ENCODE data around the gene PRRX2. TPM values are rescaled to one million over a fixed set of nuclear protein-coding genes. Genes with fewer than 3 reads are reported as not detected.

The PRRX2 gene
- total RNA-seq, 5 donors from 2014 or later (not counting 1 experiment from before 2014, with no cell fraction given), result 0.26 TPM; not detected in 4

GRCh38 chr9:129725795-129726251 lies 60.4 kb downstream of the PRRX2 start:
- Histone ChIP-seq H3K27ac (ENCODE audit: low read length) (no peak overlapping the region), H3K4me3 (ENCODE audit: control insufficient read depth in 1 of 2, extremely low read depth in 1 of 2, low read length in 1 of 2) (no peak overlapping the region), H3K36me3 (ENCODE audit: control insufficient read depth in 2 of 2, extremely low read depth in 1 of 2, insufficient read depth in 1 of 2, low read length in 1 of 2) (no peaks in the 10 kb centered on the region), H3K9me3 (no peaks in the 10 kb centered on the region), H3K4me1 (ENCODE audit: control insufficient read depth in 1 of 2, extremely low read depth in 1 of 2, insufficient read depth in 2 of 2, low read length in 2 of 2) (peaks cover 0 to 5% of the 10 kb centered on the region in 2 experiments), H3K27me3 (replicated peaks in 1 of 2; ENCODE audit: control insufficient read depth in 2 of 2, extremely low read depth in 1 of 2, insufficient read depth in 2 of 2, low read length in 1 of 2) (peaks cover 0 to 51% of the 10 kb centered on the region in 2 experiments)
- Mint-ChIP-seq H3K36me3 (no peaks in the 10 kb centered on the region), H3K27me3 (peaks cover 6 to 27% of the 10 kb centered on the region in 2 donors), H3K4me1 (peaks cover 0 to 5% (median 3%) of the 10 kb centered on the region in 3 donors), H3K27ac (no peak overlapping the region), H3K4me3 (no peak overlapping the region), H3K9me3 (no peaks in the 10 kb centered on the region)
- WGBS (ENCODE audit: insufficient coverage), result 61% methylated on average over 9 of the region's 10 CpGs
- ChIA-PET CTCF (interaction anchor here (1.1 to 2.3 kb wide), 4 partner anchors 12 to 70 kb away, joined by 3 to 10 read pairs (median 4); no protein-coding TSS in a partner anchor), POLR2A (no interaction called here)
- DNase-seq (no peak), ATAC-seq (replicated peaks in 1 of 4) (no peak)

- H3K4me3 Mint-ChIP-seq, result peak overlapping the region in 2 of 3 donors; percentile 31 to 41
- 14% methylated on average over 19 of the region's 23 CpGs for WGBS (ENCODE audit: insufficient coverage)
Measured at GRCh38 chr9:129726322-129727160, 61.1 kb downstream of the PRRX2 start.

GRCh38 chr9:129728744-129729143 lies 63.3 kb downstream of the PRRX2 start:
- H3K4me3 Mint-ChIP-seq, result no peak overlapping the region
- Histone ChIP-seq H3K9me3 (no peaks in the 10 kb centered on the region), H3K36me3 (ENCODE audit: control insufficient read depth in 2 of 2, extremely low read depth in 1 of 2, insufficient read depth in 1 of 2, low read length in 1 of 2) (no peaks in the 10 kb centered on the region), H3K27me3 (replicated peaks in 1 of 2; ENCODE audit: control insufficient read depth in 2 of 2, extremely low read depth in 1 of 2, insufficient read depth in 2 of 2, low read length in 1 of 2) (peaks cover 0 to 29% of the 10 kb centered on the region in 2 experiments), H3K27ac (ENCODE audit: low read length) (no peak overlapping the region), H3K4me1 (ENCODE audit: control insufficient read depth in 1 of 2, extremely low read depth in 1 of 2, insufficient read depth in 2 of 2, low read length in 2 of 2) (peaks cover 0 to 5% of the 10 kb centered on the region in 2 experiments), H3K4me3 (ENCODE audit: control insufficient read depth in 1 of 2, extremely low read depth in 1 of 2, low read length in 1 of 2) (no peak overlapping the region)
- peaks cover 6 to 24% of the 10 kb centered on the region in 2 donors for H3K27me3 Mint-ChIP-seq
- no peaks in the 10 kb centered on the region for H3K9me3 Mint-ChIP-seq
- H3K27ac Mint-ChIP-seq, result no peak overlapping the region
- POLR2A ChIA-PET, result no interaction called here
- H3K4me1 Mint-ChIP-seq, result peaks cover 0 to 5% (median 3%) of the 10 kb centered on the region in 3 donors
- H3K36me3 Mint-ChIP-seq, result no peaks in the 10 kb centered on the region
- ATAC-seq (replicated peaks in 1 of 4), result no peak
- 93% methylated on average over 5 of the region's 7 CpGs for WGBS (ENCODE audit: insufficient coverage)
- no peak for DNase-seq
- CTCF ChIA-PET, result interaction anchor here in 1 of 2 donors (0.6 to 1.7 kb wide), 2 partner anchors 9 to 726 kb away, joined by 3 to 7 read pairs; no protein-coding TSS in a partner anchor

More at GRCh38 chr9:129726322-129727160, 61.1 kb downstream of the PRRX2 start:
- Mint-ChIP-seq H3K36me3 (no peaks in the 10 kb centered on the region), H3K27ac (no peak overlapping the region), H3K27me3 (peaks cover 6 to 28% of the 10 kb centered on the region in 2 donors), H3K4me1 (peaks cover 0 to 5% (median 3%) of the 10 kb centered on the region in 3 donors), H3K9me3 (no peaks in the 10 kb centered on the region)
- Histone ChIP-seq H3K27me3 (replicated peaks in 1 of 2; ENCODE audit: control insufficient read depth in 2 of 2, extremely low read depth in 1 of 2, insufficient read depth in 2 of 2, low read length in 1 of 2) (peaks cover 0 to 49% of the 10 kb centered on the region in 2 experiments), H3K36me3 (ENCODE audit: control insufficient read depth in 2 of 2, extremely low read depth in 1 of 2, insufficient read depth in 1 of 2, low read length in 1 of 2) (no peaks in the 10 kb centered on the region), H3K4me3 (ENCODE audit: control insufficient read depth in 1 of 2, extremely low read depth in 1 of 2, low read length in 1 of 2) (no peak overlapping the region), H3K9me3 (no peaks in the 10 kb centered on the region), H3K4me1 (ENCODE audit: control insufficient read depth in 1 of 2, extremely low read depth in 1 of 2, insufficient read depth in 2 of 2, low read length in 2 of 2) (peaks cover 0 to 5% of the 10 kb centered on the region in 2 experiments), H3K27ac (ENCODE audit: low read length) (no peak overlapping the region)
- POLR2A ChIA-PET, result interaction anchor here (0.6 to 0.7 kb wide), 4 partner anchors 20 to 255 kb away, joined by 3 to 12 read pairs (median 6); no protein-coding TSS in a partner anchor
- ATAC-seq (replicated peaks in 1 of 4), result peak; percentile 87 to 91 (median 90)
- DNase-seq, result peak; percentile 7 to 71 (median 39)
- CTCF ChIA-PET, result interaction anchor here (0.6 to 2.3 kb wide), 10 partner anchors 11 to 1480 kb away, joined by 3 to 10 read pairs (median 3); no protein-coding TSS in a partner anchor

- ATAC-seq (replicated peaks in 1 of 4), result no peak
- Mint-ChIP-seq H3K27me3 (peaks cover 3 to 13% of the 10 kb centered on the region in 2 donors), H3K4me1 (peaks cover 0 to 3% (median 2%) of the 10 kb centered on the region in 3 donors), H3K4me3 (no peak overlapping the region), H3K36me3 (no peaks in the 10 kb centered on the region), H3K9me3 (no peaks in the 10 kb centered on the region), H3K27ac (no peak overlapping the region)
- DNase-seq, result no peak
- Histone ChIP-seq H3K27ac (ENCODE audit: low read length) (no peak overlapping the region), H3K4me3 (ENCODE audit: control insufficient read depth in 1 of 2, extremely low read depth in 1 of 2, low read length in 1 of 2) (no peak overlapping the region), H3K27me3 (replicated peaks in 1 of 2; ENCODE audit: control insufficient read depth in 2 of 2, extremely low read depth in 1 of 2, insufficient read depth in 2 of 2, low read length in 1 of 2) (peaks cover 0 to 17% of the 10 kb centered on the region in 2 experiments), H3K36me3 (ENCODE audit: control insufficient read depth in 2 of 2, extremely low read depth in 1 of 2, insufficient read depth in 1 of 2, low read length in 1 of 2) (no peaks in the 10 kb centered on the region), H3K9me3 (no peaks in the 10 kb centered on the region), H3K4me1 (ENCODE audit: control insufficient read depth in 1 of 2, extremely low read depth in 1 of 2, insufficient read depth in 2 of 2, low read length in 2 of 2) (peaks cover 0 to 3% of the 10 kb centered on the region in 2 experiments)
- 58% methylated on average over 2 of the region's 6 CpGs for WGBS (ENCODE audit: insufficient coverage)
- POLR2A ChIA-PET, result no interaction called here
- CTCF ChIA-PET, result no interaction called here
Measured at GRCh38 chr9:129731477-129732085, 66.1 kb downstream of the PRRX2 start.

- 69% methylated on average over 4 of the region's 10 CpGs for WGBS (ENCODE audit: insufficient coverage)
- Mint-ChIP-seq H3K4me1 (no peaks in the 10 kb centered on the region), H3K27ac (no peak overlapping the region), H3K4me3 (no peak overlapping the region), H3K27me3 (peaks cover 3 to 12% of the 10 kb centered on the region in 2 donors), H3K36me3 (no peaks in the 10 kb centered on the region), H3K9me3 (no peaks in the 10 kb centered on the region)
- ChIA-PET CTCF (no interaction called here), POLR2A (no interaction called here)
- no peak for DNase-seq
- Histone ChIP-seq H3K4me1 (ENCODE audit: control insufficient read depth in 1 of 2, extremely low read depth in 1 of 2, insufficient read depth in 2 of 2, low read length in 2 of 2) (peaks cover 0 to 3% of the 10 kb centered on the region in 2 experiments), H3K36me3 (ENCODE audit: control insufficient read depth in 2 of 2, extremely low read depth in 1 of 2, insufficient read depth in 1 of 2, low read length in 1 of 2) (no peaks in the 10 kb centered on the region), H3K27ac (ENCODE audit: low read length) (no peak overlapping the region), H3K27me3 (replicated peaks in 1 of 2; ENCODE audit: control insufficient read depth in 2 of 2, extremely low read depth in 1 of 2, insufficient read depth in 2 of 2, low read length in 1 of 2) (peaks cover 0 to 23% of the 10 kb centered on the region in 2 experiments), H3K9me3 (no peaks in the 10 kb centered on the region), H3K4me3 (ENCODE audit: control insufficient read depth in 1 of 2, extremely low read depth in 1 of 2, low read length in 1 of 2) (no peak overlapping the region)
- ATAC-seq (replicated peaks in 1 of 4), result no peak
Measured at GRCh38 chr9:129732100-129732499, 66.7 kb downstream of the PRRX2 start.

GRCh38 chr9:129732946-129733631 lies 67.6 kb downstream of the PRRX2 start:
- DNase-seq, result no peak
- Mint-ChIP-seq H3K4me1 (peaks cover 0 to 4% (median 3%) of the 10 kb centered on the region in 3 donors), H3K9me3 (no peaks in the 10 kb centered on the region), H3K27ac (no peak overlapping the region), H3K36me3 (no peaks in the 10 kb centered on the region), H3K4me3 (no peak overlapping the region), H3K27me3 (peaks cover 3 to 12% of the 10 kb centered on the region in 2 donors)
- ChIA-PET CTCF (interaction anchor here in 1 of 2 donors (0.7 kb wide), 1 partner anchor 78 kb away, joined by 3 read pairs; no protein-coding TSS in a partner anchor), POLR2A (no interaction called here)
- WGBS (ENCODE audit: insufficient coverage), result 84% methylated on average over 7 of the region's 23 CpGs
- H3K4me3 ChIP-seq (ENCODE audit: control insufficient read depth in 1 of 2, extremely low read depth in 1 of 2, low read length in 1 of 2), result no peak overlapping the region
- H3K9me3 ChIP-seq, result no peaks in the 10 kb centered on the region
- ATAC-seq (replicated peaks in 1 of 4), result no peak
- H3K4me1 ChIP-seq (ENCODE audit: control insufficient read depth in 1 of 2, extremely low read depth in 1 of 2, insufficient read depth in 2 of 2, low read length in 2 of 2), result peaks cover 0 to 13% of the 10 kb centered on the region in 2 experiments
- no peak overlapping the region for H3K27ac ChIP-seq (ENCODE audit: low read length)
- H3K36me3 ChIP-seq (ENCODE audit: control insufficient read depth in 2 of 2, extremely low read depth in 1 of 2, insufficient read depth in 1 of 2, low read length in 1 of 2), result no peaks in the 10 kb centered on the region
- H3K27me3 ChIP-seq (replicated peaks in 1 of 2; ENCODE audit: control insufficient read depth in 2 of 2, extremely low read depth in 1 of 2, insufficient read depth in 2 of 2, low read length in 1 of 2), result peaks cover 0 to 27% of the 10 kb centered on the region in 2 experiments

All from T-cell (primary cell).